HG03064 (cell line): Measurements from ENCODE around the gene ERVW-1.
"Not testable (repeated sequence)": the region's sequence is repeated elsewhere in the genome, so short reads cannot be mapped to it uniquely, and the experiment has no call there.

ENCODE experiments used
- ATAC-seq: cut with Tn5 transposase; IDR thresholded peaks from one replicate; pipeline ENCODE4 v1.9.1; 2021; ENCODE audit warnings: low read depth; ENCODE audit not compliant: unreplicated experiment

The ERVW-1 gene

DNA sequence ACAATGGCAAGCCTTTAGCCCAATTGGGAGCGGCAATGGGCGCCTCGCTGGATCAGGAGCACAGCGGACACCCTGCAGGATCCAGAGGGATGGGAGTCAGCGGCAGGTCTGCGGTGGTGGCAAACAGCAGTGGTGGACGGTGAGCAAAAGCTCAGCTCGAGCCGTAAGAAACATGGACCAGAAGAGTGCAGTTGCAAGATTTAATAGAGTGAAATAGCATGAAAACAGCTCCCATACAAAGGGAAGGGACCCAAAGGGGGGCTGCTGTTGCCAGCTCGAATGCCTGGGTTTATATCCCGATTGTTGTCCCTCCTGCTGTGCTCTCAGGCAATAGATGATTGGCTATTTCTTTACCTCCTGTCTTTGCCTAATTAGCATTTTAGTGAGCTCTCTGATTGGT lies at the start of gene ERVW-1:
Gene ERVW-1, minus strand, starts transcription at position 266 of the 400 bp plus-strand sequence. CDS start 7,565 bp downstream, outside the sequence.
- not testable (repeated sequence) for ATAC-seq

DNA sequence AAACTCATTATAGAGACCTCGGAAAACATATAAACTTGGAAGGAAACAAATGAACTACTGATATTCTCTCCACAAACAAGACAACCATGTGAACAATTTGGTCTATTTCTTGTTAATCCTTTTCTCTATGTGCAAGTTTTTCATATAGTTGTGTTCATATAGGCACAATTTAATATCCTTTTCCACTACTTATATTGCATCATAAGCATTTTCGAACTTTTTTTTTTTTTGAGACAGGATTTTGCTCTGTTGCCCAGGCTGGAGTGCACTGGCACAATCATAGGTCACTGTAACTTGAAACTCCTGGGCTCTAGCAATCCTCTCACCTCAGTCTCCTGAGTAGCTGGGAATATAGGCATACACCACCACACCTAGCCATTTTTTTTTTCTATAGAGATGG lies 45.4 kb upstream of the ERVW-1 start:
- ATAC-seq: no peak

- no peak for ATAC-seq
Measured at GRCh38 chr7:92520024-92520423, 42.3 kb upstream of the ERVW-1 start.

GRCh38 chr7:92517631-92518030 lies 39.9 kb upstream of the ERVW-1 start:
- ATAC-seq: no peak

GRCh38 chr7:92513167-92513902 lies 35.6 kb upstream of the ERVW-1 start:
- no peak for ATAC-seq

GRCh38 chr7:92508946-92509345 lies 31.2 kb upstream of the ERVW-1 start:
- ATAC-seq: no peak

- no peak for ATAC-seq
Measured at GRCh38 chr7:92506363-92506762, 28.6 kb upstream of the ERVW-1 start.

DNA sequence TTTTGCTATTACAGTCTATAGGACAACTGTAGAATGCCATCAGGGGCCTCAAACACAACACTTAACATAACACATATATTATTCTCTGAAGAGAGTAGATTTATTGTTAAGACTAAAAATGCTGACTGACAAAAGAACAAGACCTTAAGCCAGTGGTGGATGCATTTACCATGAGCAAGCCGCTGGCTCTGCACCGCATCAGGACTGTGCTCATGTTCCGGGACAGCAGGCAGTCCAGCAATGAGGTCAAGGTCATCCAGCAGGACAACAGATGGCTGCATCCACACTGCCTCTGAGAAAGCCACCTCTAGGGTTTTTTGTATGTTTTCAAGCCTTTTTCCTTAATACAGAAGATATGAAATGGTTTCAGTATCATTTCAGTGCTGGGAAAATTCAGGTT lies 26.8 kb upstream of the ERVW-1 start:
- ATAC-seq: no peak

DNA sequence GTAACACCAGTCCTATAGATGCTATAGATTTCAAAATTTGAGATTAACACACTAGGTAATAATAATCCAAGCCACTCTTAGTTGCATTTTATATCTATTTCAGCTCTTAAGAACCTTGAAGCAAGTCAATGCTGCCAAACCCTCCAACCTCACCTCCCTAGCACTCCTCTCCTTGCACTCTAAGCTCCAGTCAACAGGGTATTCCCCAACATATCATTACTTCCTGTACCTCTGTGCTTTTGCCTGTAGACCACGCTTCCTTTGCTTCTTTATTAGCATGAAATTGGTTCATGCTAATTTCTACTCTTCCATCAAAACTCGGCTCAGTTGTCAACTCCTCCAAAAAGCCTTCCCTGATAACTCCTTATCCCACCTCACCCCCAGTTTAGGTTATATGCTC lies 26.0 kb upstream of the ERVW-1 start:
- ATAC-seq: no peak

GRCh38 chr7:92498557-92498956 lies 20.8 kb upstream of the ERVW-1 start:
- no peak for ATAC-seq

GRCh38 chr7:92496876-92497275 lies 19.1 kb upstream of the ERVW-1 start:
- no peak for ATAC-seq

- ATAC-seq: no peak
Measured at GRCh38 chr7:92489634-92490033, 11.9 kb upstream of the ERVW-1 start.

- no peak for ATAC-seq
Measured at GRCh38 chr7:92487804-92488203, 10.1 kb upstream of the ERVW-1 start.

DNA sequence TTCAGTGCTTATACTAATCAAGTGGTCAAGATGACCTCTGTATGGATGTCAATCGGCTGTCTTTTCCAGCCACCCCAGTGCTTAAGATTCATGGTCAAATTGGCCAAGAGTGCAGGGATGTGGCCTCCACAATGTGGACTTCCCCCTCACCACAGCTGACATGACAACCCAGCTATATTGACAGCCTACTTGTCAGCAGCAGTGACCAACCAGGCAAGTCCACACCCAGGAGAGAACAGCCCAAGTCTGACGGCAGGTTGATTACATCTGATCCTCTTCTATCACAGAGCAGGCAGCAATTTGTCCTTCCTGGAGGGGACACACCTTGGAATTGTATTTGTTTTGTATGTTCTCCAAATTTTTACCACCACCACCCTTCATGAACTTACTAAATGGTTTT lies 8.2 kb upstream of the ERVW-1 start:
- no peak for ATAC-seq

DNA sequence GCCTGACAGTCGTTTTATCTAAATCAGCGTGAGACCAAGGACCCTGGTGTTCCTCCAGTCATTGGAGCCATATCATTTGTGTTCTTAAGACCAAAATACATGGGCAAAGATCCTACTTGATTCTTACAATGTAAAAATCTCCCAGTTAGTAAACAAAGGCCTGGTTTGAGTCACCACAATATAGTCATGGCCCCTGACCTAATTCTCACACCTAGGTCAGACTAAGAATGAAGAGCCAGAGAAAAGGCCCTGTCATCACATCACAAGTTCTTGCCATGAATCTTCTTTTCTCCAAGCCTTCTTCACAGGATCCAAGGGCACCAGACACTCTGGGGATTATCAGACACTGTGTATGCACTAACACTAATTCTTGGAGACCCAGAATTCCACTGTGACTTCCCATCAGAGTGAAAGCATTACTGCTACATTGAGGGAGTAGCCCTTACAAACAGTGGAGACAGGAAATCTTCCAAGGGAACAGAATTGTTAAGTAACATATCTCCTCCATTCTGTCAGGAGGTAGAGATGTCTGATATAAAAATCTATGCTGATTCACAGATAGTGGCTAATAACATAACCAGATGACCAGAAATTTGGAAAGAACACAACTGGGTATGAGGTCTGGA lies 7.6 kb upstream of the ERVW-1 start:
- no peak for ATAC-seq

DNA sequence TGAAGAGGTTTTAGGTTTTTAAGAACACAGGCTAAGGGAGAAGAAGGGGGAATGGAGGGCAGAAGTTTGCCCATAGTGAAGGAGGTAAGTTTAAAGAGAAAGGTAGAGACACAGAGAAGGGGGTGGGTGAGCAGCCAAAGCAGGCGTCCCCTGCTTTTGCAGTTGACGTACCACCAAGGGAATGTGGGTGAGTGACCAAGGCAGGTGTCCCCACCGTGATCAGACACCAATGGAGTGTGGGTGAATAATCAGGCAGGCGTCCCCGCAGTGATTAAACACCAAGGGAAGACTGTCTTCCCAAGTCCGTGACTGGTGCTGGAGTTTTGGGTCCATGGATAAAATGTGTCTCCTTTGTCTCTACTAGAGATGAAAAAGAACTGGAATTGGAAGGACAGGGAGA lies 6.5 kb upstream of the ERVW-1 start:
- ATAC-seq: not testable (repeated sequence)

GRCh38 chr7:92483624-92484023 lies 5.9 kb upstream of the ERVW-1 start:
- not testable (repeated sequence) for ATAC-seq

DNA sequence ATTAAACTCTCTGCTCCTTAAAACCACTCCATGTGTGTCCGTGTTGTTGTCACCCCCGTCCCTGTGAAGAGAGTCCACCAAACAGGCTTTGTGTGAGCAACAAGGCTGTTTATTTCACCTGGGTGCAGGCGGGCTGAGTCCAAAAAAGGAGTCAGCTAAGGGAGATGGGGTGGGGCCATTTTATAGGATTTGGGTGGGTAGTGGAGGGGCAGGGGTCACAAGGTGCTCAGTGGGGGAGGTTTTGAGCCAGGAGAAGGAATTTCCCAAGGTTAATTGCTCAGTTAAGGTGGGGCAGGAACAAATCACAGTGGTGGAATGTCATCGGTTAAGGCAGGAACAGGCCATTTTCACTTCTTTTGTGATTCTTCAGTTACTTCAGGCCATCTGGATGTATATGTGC lies 1.4 kb upstream of the ERVW-1 start:
- not testable (repeated sequence) for ATAC-seq

- no peak for ATAC-seq
Measured at GRCh38 chr7:92478711-92479110, 965 bp upstream of the ERVW-1 start.

DNA sequence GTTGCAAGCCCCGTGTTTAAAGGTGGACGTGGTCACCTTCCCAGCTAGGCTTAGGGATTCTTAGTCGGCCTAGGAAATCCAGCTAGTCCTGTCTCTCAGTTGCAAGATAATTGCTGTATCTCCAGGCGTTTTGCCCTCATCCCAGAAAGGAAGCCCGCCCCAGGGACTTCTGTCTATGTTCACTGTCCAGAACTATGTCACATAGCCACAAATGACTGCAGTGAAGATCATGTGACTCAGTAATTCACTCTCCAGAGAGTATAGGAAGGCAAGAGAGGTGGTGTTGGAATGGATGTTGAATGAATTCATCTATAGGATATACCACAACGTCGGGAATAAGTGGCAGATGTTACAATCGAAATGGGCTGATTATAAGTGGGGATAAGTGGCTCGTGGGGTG lies 349 bp upstream of the ERVW-1 start:
- no peak for ATAC-seq

- ATAC-seq: not testable (repeated sequence)
Measured at GRCh38 chr7:92475851-92476590, 1.7 kb downstream of the ERVW-1 start.
